Stimulated activated CD4-positive, alpha-beta T cell treated with anti-CD3 and anti-CD28 coated beads, TNF-alpha, amount 100 ng/mL, for 4 hours (primary cell): Measurements from ENCODE around the gene DTNB.
"Not testable (repeated sequence)": the region's sequence is repeated elsewhere in the genome, so short reads cannot be mapped to it uniquely, and the experiment has no call there.

Source experiments
- DNase-seq, 3 experiments: peaks; one replicate each; pipeline ENCODE4 v3.0.0-alpha.2; 2020; ENCODE audit warnings: low read depth in 3 of 3

DTNB gene

GRCh38 chr2:25420820-25421237, 252.5 kb downstream of the DTNB start:
- no peak for DNase-seq

GRCh38 chr2:25419678-25420242, 253.6 kb downstream of the DTNB start:
- DNase-seq: no peak

DNA sequence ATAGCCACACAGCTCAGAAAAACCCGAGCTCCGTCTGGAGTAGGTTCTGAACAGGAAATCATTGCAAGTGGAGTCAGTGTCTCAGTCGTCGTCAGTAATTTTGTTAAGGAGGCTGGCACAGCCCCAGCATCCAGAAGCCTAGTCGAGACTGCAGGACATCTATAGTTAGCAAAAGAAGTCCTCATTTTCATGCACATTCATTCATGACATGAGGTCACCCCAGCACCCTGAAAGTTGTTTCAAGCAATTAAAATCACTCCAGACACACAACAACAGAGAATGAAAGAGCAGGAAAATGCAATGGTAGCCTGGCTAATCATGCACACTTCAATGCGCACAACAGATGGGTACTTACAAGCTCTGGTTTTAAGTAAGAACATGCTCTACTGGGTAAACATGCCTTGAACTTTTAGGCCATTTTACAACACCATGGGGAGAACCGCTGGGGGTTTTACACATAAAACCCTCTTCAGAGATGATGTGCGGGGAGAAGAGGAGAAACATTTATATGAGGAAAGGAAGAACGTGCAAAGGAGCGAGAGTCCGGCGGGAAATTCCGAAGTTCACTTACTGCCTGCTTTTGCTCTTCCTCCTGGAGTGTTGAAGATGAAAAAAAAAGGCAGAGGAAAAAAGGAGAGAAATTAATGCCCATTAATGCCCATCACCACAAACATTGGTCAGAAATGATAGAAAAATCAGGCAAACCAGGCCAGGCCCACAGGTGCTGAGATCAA, 254.3 kb downstream of the DTNB start:
- no peak for DNase-seq

DNA sequence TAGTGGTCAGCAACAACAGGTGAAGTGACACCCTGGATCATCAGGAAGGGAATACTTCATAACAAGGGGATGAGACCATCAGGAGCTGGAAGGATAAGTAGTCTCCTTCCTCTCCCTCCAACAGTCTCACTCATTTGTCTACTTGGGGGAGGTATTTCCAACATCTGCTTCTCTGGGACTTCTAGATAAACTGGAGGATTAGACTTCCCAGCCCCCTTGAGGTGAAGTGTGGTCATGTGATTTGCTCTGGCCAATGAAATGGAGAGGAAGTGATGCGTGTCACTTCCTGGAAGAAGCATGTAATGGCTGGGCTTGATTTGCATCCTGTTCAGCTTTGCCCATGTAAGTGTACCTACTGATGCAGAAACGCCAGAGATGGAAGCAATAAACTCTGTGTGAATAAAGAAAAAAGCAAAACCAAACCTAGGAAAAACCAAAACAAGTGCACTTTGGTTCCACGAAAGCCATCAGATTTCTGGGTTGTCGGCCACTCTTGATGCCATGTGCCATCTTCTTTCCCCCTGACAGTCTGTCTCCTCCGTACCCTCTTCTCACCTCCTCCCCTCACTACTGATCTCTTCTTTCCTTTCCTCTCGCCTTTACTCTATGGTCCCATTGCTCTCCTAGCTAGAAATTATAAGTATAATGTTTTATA, 255.5 kb downstream of the DTNB start:
- DNase-seq: no peak

- DNase-seq: no peak
Observed at GRCh38 chr2:25416674-25417073, 256.7 kb downstream of the DTNB start.

GRCh38 chr2:25414781-25415180, 258.6 kb downstream of the DTNB start:
- no peak for DNase-seq

DNA sequence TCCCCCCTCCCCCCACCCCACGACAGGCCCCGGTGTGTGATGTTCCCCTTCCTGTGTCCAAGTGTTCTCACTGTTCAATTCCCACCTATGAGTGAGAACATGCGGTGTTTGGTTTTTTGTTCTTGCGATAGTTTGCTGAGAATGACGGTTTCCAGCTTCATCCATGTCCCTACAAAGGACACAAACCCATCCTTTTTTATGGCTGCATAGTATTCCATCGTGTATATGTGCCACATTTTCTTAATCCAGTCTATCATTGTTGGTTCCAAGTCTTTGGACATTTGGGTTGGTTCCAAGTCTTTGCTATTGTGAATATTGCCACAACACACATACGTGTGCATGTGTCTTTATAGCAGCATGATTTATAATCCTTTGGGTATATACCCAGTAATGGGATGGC, 260.0 kb downstream of the DTNB start:
- DNase-seq: not testable (repeated sequence)

GRCh38 chr2:25411753-25412152, 261.6 kb downstream of the DTNB start:
- no peak for DNase-seq

DNA sequence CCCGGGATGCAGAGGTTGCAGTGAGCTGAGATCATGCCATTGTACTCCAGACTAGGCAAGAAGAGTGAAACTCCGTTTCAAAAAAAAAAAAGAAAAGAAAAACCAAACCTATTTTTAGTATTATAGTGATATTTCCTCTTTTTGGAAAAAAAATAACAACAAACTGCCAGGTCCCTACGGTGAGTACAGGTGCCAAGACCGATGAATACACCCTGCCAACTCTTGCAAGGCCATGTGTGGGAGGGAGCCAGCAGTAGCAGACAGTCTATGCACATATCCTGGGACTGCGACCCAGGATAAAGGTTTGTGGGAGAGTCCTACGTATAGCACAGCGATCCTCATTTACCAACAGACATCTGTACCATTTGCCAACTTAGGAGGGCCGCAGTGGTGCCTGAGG, 262.1 kb downstream of the DTNB start:
- DNase-seq: no peak

- no peak for DNase-seq
Observed at GRCh38 chr2:25410370-25410769, 263.0 kb downstream of the DTNB start.

DNA sequence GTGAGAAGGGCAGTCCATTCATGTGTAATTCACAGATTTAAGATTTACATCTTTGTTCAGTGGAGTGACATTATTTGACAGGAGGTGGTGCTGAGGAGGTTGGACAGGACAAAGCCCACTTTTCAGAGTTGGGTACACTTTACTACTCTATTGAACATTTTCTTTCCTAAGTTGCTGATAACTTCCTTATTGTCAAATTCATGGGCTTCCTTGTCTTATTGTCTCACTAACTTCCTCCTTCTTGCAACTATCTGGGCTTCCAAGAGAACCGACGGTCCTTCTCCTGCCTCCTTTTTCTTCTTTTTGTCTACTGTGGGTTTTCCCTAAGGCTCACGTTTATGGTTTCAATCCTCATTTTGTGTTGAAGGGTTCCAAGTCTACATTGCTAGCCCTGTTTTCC, 263.9 kb downstream of the DTNB start:
- DNase-seq: no peak

DNA sequence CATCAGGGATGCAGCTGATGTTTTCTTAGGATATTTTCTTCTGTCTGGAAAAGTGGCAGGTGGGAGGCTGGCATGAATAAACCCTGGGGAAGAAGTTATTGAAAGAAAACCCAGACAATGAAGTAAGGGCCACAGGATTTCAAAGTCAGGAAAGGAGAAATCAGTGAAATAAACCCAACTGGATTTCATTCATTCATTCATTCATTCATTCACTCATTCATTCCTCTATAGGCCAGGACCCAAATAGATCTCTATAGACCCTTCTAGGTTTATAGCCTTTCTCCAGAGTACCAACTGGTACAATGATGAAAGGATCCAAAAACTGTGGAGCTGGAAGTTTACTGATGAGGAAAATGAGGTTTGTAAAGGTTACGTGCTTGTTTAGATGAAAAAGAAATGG, 264.3 kb downstream of the DTNB start:
- DNase-seq: no peak

GRCh38 chr2:25405611-25406295, 267.6 kb downstream of the DTNB start:
- DNase-seq: no peak

DNA sequence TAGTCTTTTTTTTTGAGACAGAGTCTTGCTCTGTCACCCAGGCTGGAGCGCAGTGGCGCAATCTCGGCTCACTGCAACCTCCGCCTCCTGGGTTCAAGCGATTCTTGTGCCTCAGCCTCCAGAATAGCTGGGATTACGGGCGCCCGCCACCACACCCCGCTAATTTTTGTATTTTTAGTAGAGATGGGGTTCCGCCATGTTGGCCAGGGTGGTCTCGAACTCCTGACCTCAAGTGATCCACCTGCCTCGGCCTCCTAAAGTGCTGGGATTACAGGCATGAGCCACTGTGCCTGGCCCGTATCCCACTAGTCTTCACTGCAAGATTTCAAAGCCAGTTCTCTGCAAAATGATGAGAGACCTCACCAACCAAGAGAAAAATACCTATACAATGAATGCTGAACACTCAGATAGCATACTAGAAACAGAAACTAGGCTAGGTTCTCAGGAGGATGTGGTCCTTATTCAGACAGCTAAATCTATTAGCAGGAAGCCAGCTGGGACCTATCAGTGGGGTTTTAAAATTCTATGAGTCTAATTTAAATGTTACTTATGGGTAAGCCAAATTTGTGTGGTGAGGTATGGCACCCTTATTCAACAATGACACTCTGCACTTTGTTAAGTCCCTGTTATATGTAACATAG, 270.1 kb downstream of the DTNB start:
- DNase-seq: not testable (repeated sequence)

GRCh38 chr2:25402477-25402876, 270.9 kb downstream of the DTNB start:
- no peak for DNase-seq

GRCh38 chr2:25401307-25402026, 271.9 kb downstream of the DTNB start:
- DNase-seq: no peak

DNA sequence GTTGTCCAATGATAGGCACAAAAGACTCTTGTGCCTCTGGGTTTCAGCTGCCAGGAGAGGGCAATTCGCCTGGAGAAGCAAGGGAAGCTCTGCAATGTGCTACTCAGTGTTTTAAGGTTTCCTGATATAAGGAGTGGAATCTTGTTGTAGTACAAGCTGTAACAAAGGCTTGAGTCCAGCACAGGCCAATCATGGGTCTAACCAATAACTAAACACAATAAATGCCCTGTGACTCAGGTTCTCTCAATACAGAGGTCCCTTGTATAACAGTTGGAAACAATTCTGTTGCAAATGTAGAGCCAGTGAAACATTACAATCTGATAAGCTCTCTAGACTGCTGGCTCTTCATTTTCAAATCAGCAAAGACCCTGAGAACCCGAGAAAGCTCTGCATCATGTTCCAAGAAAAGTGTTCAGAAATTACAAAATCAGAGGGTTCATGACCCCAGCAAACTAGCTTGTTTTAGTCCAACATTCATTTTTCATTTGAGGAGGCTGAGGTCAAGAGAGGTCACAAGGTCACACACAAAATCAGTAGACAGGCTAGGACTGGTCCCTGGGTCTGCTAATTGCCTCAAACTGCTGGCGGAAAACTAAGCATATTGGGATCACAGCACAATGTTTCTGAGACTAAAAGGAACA, 272.7 kb downstream of the DTNB start:
- no peak for DNase-seq

- DNase-seq: no peak
Observed at GRCh38 chr2:25400169-25400568, 273.2 kb downstream of the DTNB start.

DNA sequence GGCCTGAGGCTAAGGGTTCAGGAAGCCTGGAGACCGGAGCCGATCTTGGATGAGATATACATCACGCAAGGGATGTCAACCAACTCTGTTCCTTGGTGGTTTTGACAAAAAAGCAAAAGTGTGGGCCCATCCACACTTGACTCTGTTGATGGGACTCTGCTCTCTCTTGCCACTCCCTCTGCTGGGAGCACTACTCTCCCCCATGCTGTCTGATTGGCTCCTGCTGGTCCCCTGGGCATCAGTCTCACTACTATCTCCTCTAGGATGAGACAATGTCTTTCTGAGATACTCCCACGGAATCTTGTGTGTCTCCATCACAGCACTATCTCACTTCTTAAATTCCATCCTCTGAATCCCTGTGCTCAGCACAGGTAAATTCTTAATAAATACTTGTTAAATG, 274.8 kb downstream of the DTNB start:
- no peak for DNase-seq

DNA sequence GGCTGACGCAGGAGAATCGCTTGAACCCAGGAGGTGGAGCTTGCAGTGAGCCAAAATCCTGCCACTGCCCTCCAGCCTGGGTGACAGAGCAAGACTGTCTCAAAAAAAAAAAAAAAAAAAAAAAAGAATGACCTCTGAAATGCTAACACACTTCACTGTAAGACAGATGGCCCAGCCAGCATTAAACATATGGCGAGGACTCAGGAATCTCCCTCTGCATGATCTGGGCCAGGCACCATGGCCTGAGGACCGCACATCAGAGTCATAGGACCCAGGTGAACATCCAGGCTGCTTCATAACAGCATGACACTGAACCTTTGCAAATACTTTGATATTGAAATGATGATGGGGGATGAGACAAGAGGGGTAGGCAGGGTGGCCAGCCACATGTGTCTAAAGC, 275.6 kb downstream of the DTNB start:
- no peak for DNase-seq

GRCh38 chr2:25389161-25389560, 284.2 kb downstream of the DTNB start:
- DNase-seq: no peak
